ENCODE data around the gene ADAM12. TPM values are rescaled to one million over a fixed set of nuclear protein-coding genes. Genes with fewer than 3 reads are reported as not detected.

ADAM12 gene
- total RNA-seq, 1 experiment from 2014 or later, result 0.24 TPM

GRCh38 chr10:126434235-126434634 lies 46.0 kb upstream of the ADAM12 start:
- H2BK15ac ChIP-seq (ENCODE audit: low read depth, low read length), result no peak overlapping the region
- no peaks in the 10 kb centered on the region for H3K4me1 ChIP-seq (ENCODE audit: insufficient read depth, low read length)
- no peak overlapping the region for H4K91ac ChIP-seq (ENCODE audit: insufficient read length, low read depth, low read length)
- H3K23ac ChIP-seq (ENCODE audit: insufficient read length, low read depth, low read length), result no peak overlapping the region
- H2BK120ac ChIP-seq (ENCODE audit: low read depth, low read length, poor library complexity, severe bottlenecking), result no peak overlapping the region
- H2AFZ ChIP-seq (ENCODE audit: low read length), result no peak overlapping the region
- H3K27ac Mint-ChIP-seq, result no peak overlapping the region
- TF ChIP-seq CTCF (conservative IDR thresholded peaks at IDR 0.05), result no peak
- WGBS (ENCODE audit: extremely low coverage, insufficient read length, low lambda C conversion rate), result no CpG with 5 or more reads among the region's 5 CpGs
- no peaks in the 10 kb centered on the region for H3K79me2 ChIP-seq (ENCODE audit: insufficient read depth, low read length)
- H3K56ac ChIP-seq (ENCODE audit: insufficient read length, low read depth, low read length), result no peak overlapping the region
- H3K9ac ChIP-seq (ENCODE audit: extremely low read depth, insufficient read length, low read length), result no peak overlapping the region
- H2AK5ac ChIP-seq (ENCODE audit: insufficient read length, low read length), result no peak overlapping the region
- no peak overlapping the region for H3K27ac ChIP-seq (ENCODE audit: insufficient read length, low read depth, low read length)
- no peaks in the 10 kb centered on the region for H4K20me1 ChIP-seq (ENCODE audit: control insufficient read depth, insufficient read depth, insufficient read length)
- no peaks in the 10 kb centered on the region for H3K9me3 ChIP-seq (ENCODE audit: control insufficient read depth, low read depth, low read length)
- no peak overlapping the region for H4K5ac ChIP-seq (ENCODE audit: insufficient read length, low read depth, low read length)
- no peak overlapping the region for H3K4me3 Mint-ChIP-seq
- DNase-seq, result no peak
- no peaks in the 10 kb centered on the region for H3K79me1 ChIP-seq (ENCODE audit: insufficient read depth, low read depth, low read length, poor library complexity, severe bottlenecking)
- no peaks in the 10 kb centered on the region for H3K27me3 Mint-ChIP-seq (ENCODE audit: low read depth)
- no peaks in the 10 kb centered on the region; a peak in 1 of 7 replicates for H3K36me3 Mint-ChIP-seq (ENCODE audit: insufficient read depth in 1 of 3, low read depth in 3 of 3)
- no peaks in the 10 kb centered on the region; a peak in 1 of 4 replicates for H3K4me1 Mint-ChIP-seq
- no peaks in the 10 kb centered on the region for H3K23me2 ChIP-seq (ENCODE audit: insufficient read length, low read depth, low read length, poor library complexity, severe bottlenecking)
- H3K27me3 ChIP-seq (ENCODE audit: insufficient read depth, low read length), result no peaks in the 10 kb centered on the region
- H3K18ac ChIP-seq (ENCODE audit: insufficient read length, low read depth, low read length), result no peak overlapping the region
- no peak overlapping the region for H4K8ac ChIP-seq (replicated peaks; ENCODE audit: insufficient read length, low read depth, low read length)
- H2BK20ac ChIP-seq (ENCODE audit: low read depth, low read length, poor library complexity, severe bottlenecking), result no peak overlapping the region
- H3K4ac ChIP-seq (ENCODE audit: low read depth, low read length), result no peak overlapping the region
- no peak overlapping the region for H3K4me2 ChIP-seq (ENCODE audit: insufficient read depth, insufficient read length, low read length)
- H3K14ac ChIP-seq (ENCODE audit: insufficient read depth, low read length), result no peak overlapping the region
- peaks cover 0 to 3% of the 10 kb centered on the region in 2 experiments; a peak in 2 of 5 replicates for H3K9me3 Mint-ChIP-seq
- no peak overlapping the region for H3T11ph ChIP-seq (ENCODE audit: low read length)
- no peak overlapping the region for H2BK12ac ChIP-seq (ENCODE audit: insufficient read length, low read depth, low read length)
- no peak overlapping the region for H2BK5ac ChIP-seq (ENCODE audit: insufficient read length, low read length)

All from H9 (cell line).